GM12891 (cell line): Measurements from ENCODE around the gene MBOAT2.
A peak's percentile ranks its signal among the peaks of the same experiment; 100 is the strongest.

Experiments used
- DNase-seq: peaks from one replicate; pipeline ENCODE4 v3.0.0; 2011; ENCODE audit warnings: low spot score; ENCODE audit not compliant: insufficient read length
- FAIRE-seq: peaks from 2 replicates; lab custom pipeline; 2011; peaks lifted over from hg19 to GRCh38; lab: Jason Lieb, UNC
- PAX5 ChIP-seq: IDR thresholded peaks from 2 replicates; pipeline ENCODE4 v1.6.1; 2011; ENCODE audit warnings: low read length, moderate library complexity, mild to moderate bottlenecking; ENCODE audit not compliant: insufficient read depth, severe bottlenecking
- POLR2A ChIP-seq: IDR thresholded peaks from 2 replicates; pipeline ENCODE4 v1.6.1; 2011; ENCODE audit warnings: low read depth, low read length, control low read depth
- POLR2AphosphoS5 ChIP-seq: IDR thresholded peaks from 2 replicates; pipeline ENCODE4 v1.6.1; 2011; ENCODE audit warnings: low read depth, low read length, control low read depth
- POU2F2 ChIP-seq: IDR thresholded peaks from 2 replicates; pipeline ENCODE4 v1.6.1; 2011; ENCODE audit warnings: low read depth, mild to moderate bottlenecking, control low read depth, low read length, moderate library complexity
- SPI1 ChIP-seq: IDR thresholded peaks from 2 replicates; pipeline ENCODE4 v1.6.1; 2011; ENCODE audit warnings: low read depth, low read length, control low read depth
- TAF1 ChIP-seq: IDR thresholded peaks from 2 replicates; pipeline ENCODE4 v1.6.1; 2011; ENCODE audit warnings: low read depth, low read length, control low read depth

MBOAT2 gene

DNA sequence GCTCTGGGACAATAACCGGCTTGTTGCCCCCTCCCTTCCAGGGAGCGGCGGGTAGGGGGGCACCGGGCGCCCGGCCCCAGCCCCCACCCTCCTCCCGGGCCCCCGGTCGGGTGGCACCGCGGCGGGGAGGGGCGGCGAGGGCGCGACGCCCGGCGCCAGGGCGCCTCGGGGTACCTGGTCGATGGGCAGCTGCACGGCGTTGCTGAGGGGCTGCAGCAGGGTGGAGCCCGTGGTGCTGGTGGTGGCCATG is 193 bp downstream of the MBOAT2 start:
- no peak for TF ChIP-seq TAF1
- no peak for TF ChIP-seq POLR2A
- TF ChIP-seq SPI1 = no peak
- TF ChIP-seq PAX5 = no peak
- no peak for TF ChIP-seq POLR2AphosphoS5
- no peak for TF ChIP-seq POU2F2
- FAIRE-seq = no peak
- no peak for DNase-seq

DNA sequence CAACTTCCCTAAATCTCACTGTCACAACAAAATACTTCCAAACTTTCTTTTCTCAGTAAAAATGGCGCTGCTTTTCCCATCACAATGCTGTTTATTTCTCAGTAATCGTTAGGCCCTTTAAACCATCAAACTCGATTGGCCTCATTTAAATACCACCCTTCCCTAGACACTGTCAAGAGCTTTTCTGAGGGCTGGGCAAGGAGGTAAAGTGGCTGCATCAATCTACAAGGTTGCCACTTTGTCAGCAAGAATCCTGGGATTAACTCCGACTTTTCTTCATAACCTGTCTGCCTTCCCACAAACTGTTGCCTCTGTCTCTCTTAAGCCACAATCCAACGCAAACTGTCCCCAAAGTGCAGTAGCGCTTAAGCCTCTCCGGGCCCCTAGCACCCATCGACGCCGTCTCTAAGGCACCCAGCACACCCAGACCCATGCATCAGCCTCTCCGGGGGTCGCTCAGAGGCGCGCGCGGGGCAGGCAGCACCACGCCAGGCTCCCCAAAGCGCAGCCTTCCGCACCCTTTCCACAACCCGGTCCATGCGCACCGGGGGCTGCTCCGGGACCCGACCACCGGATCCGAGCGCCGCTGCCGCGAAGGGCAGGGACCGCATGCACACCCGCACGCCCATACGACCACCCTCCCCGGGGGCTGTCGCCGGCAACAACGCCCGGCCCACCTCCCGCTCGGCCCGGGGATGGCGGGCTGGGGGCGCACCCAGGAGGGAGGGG is 683 bp downstream of the MBOAT2 start:
- FAIRE-seq (no peak), DNase-seq (no peak)
- TF ChIP-seq POLR2AphosphoS5 (no peak), POLR2A (no peak), TAF1 (no peak), SPI1 (no peak), POU2F2 (no peak), PAX5 (no peak)

DNA sequence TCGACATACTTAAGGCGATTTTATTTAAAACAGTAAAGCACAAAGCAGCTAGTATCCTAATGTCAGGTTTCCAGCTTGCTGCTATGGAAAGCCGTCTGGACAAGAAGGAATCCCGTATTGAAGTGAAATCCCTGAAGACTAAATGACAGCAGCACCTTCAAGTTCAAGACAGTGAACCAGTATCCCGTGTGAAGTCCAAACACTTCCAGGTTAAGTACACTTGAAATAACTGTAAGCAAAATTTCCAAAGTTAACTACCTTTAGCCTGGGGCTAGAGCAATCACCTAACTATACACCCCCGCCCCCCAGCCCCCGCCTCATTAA is 1.2 kb downstream of the MBOAT2 start:
- DNase-seq (no peak), FAIRE-seq (no peak)
- no peak for TF ChIP-seq PAX5
- TF ChIP-seq POLR2AphosphoS5 = no peak
- TF ChIP-seq SPI1 = no peak
- TF ChIP-seq TAF1 = no peak
- no peak for TF ChIP-seq POU2F2
- no peak for TF ChIP-seq POLR2A

DNA sequence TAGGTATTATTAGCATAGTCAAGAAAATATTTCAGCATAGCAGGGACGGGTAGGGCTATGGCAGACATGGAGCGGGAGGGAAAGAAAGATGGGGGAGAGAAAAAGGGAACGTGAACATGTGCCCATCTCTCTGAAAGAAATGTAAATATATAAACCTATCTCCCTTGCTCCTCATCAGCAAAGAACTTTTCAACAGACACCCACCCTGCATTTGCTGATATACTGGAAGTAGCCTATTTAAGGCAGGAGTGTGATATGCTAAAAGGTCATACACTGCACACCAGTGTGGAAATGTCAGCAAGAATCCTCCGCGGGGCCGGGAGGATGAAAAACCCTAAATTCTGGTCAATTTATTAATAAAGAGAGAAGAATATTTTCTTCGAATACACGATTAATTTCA is 1.7 kb downstream of the MBOAT2 start:
- FAIRE-seq (no peak), DNase-seq (no peak)

DNA sequence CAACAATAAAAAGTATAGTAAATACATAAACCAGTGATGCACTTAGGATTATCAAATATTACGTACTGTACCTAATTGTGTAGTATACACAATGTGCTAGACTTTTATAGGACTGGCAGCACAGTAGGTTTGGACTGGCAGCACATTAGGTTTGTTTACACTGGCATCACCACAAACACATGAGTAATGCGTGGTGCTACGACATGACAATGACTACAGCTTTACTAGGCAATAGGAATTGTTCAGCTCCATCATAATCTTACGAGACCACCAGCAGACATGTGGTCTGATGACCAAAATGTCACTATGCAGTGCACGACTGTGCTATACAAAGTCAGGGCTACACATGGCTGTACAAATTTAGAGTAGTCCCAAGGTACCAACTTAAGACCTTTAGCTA is 2.3 kb downstream of the MBOAT2 start:
- FAIRE-seq = no peak
- no peak for TF ChIP-seq POLR2AphosphoS5
- TF ChIP-seq POLR2A = no peak
- no peak for TF ChIP-seq PAX5
- TF ChIP-seq SPI1 = no peak
- no peak for TF ChIP-seq POU2F2
- TF ChIP-seq TAF1 = no peak
- no peak for DNase-seq

More for the DNA sequence above, 1.7 kb downstream of the MBOAT2 start:
- no peak for TF ChIP-seq PAX5
- TF ChIP-seq SPI1 = no peak
- TF ChIP-seq POLR2A = no peak
- no peak for TF ChIP-seq TAF1
- TF ChIP-seq POU2F2 = no peak
- TF ChIP-seq POLR2AphosphoS5 = no peak

DNA sequence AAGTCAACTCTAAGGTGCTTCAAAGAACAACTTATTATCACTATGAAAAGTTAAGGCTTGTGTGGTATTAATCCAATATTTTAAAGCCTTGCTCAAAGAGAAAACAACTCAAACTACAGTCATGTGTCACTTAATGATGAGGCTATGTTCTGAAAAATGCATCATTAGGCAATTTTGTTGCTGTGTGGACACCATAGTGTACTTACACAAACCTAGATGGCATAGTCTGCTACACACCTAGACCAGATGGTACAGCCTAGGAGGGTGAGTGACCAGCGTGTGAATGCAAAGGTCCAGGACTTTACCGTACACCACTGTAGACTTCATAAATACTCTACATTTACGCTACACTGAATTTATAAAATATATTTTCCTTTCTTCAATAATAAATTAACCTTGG is 3.0 kb downstream of the MBOAT2 start:
- no peak for TF ChIP-seq SPI1
- no peak for TF ChIP-seq POLR2AphosphoS5
- TF ChIP-seq PAX5 = no peak
- TF ChIP-seq POLR2A = no peak
- TF ChIP-seq TAF1 = no peak
- TF ChIP-seq POU2F2 = no peak
- FAIRE-seq (no peak), DNase-seq (no peak)

DNA sequence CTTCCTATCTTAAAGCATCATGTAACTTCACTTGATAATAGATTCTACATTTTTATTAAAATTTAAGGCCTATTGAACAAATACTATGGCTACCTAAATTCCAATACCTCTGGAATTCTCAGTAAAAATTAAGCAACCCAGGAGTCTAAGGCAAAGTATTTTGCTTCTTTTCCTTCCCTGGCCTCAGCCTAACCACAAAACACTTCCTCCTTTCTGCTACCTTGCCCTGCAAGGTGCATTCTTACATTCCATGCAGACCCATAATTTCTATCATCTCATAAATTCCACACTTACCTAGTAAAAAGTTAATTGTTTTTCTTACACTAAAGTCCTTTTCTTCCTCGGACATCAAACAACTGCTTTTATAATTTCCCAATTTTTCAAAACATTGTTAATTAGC is 3.7 kb downstream of the MBOAT2 start:
- TF ChIP-seq POLR2A (no peak), SPI1 (peak; percentile 25; the same call in 1 of the 2 replicates)
- no peak for DNase-seq
- no peak for FAIRE-seq

DNA sequence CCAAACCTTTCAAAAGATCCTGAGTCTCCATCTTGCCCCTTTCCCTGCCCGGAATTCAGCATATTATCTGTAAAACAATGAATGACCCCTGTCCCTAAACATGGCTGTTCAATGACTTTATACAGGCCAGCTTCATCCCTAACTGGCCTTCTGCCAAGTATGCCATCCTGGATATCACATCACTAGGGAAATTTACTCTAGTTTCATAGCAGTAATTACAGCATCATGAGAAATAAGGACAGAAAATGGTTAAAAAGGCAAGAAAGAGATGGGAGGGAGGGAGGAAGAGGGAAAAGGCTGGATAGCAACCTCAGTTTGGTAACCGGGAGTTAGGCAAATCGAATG is 4.4 kb downstream of the MBOAT2 start:
- DNase-seq (no peak), FAIRE-seq (no peak)
- TF ChIP-seq PAX5 (no peak), POLR2A (no peak), POLR2AphosphoS5 (no peak), POU2F2 (no peak), TAF1 (no peak), SPI1 (no peak)

DNA sequence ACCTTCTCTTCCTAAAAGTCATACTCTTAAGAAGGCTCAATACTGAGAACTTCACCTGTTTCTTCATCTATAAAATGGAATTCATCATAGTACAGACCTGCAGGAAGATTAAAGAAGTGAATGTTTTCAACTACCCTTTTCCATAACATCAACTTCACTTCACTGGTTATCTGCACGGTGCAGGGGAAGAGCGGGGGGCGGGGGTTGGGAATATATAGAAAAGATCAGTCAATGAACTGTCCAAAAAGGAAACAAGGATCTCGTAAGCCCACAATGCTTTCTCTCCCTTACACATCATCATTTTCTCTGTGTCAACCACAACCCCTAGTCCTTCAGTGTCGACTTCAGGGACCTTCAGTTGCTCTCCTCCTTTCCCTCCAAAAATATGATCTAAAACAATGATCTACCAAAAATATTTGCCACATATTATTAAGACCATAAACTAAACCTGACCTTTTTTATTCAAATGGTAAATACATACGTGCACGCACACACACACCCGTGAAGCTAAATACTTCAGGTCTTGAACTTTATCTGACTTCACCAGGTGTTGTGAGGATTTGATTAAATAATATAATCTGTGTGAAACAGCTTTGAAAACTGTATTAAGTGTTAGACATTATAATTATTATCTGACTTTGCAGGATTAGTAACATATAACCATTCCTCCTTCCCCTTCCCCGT is 4.9 kb downstream of the MBOAT2 start:
- FAIRE-seq = no peak
- TF ChIP-seq PAX5 = no peak
- no peak for TF ChIP-seq POU2F2
- TF ChIP-seq POLR2AphosphoS5 = no peak
- no peak for TF ChIP-seq POLR2A
- no peak for TF ChIP-seq SPI1
- TF ChIP-seq TAF1 = no peak
- no peak for DNase-seq

DNA sequence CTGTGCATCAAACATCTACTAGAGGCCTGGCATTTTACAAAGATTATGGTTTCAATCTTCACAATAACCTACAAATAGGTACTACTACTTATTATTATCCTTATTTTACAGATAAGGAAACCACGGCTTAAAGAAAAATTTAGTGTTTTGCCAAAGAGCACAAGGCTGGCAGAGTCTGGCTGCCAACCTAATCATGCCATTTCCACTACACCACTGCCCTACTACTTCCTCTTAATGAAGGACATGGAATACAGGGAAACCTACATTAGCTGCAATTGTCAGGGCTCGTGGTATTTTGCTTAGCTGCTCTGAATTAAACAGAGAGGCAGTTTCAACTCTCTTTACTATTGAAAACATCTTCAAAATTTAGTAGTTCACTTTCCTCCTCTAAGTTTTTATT is 5.9 kb downstream of the MBOAT2 start:
- FAIRE-seq = no peak
- TF ChIP-seq POLR2A (no peak), SPI1 (no peak), POU2F2 (no peak), POLR2AphosphoS5 (no peak), PAX5 (no peak), TAF1 (no peak)
- no peak for DNase-seq

DNA sequence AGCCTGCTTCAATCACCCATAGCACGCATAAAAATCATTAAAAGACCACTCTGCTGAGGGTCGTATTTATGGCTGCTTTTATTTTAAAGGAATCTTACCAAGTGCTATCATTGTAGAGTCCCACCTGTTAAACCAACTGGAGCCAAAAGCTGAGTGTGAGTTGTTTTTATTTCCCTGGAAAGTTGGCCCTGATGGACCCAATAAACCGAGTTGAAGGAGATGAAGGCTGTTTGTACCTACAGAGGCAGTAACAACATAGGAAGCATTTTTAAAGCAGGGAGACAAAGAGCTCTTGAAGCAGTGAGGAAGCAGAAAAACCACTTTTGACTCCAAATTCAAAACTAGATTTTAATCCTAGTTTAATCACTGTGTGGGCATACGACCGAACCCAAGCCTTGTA is 6.4 kb downstream of the MBOAT2 start:
- DNase-seq (no peak), FAIRE-seq (no peak)
- TF ChIP-seq SPI1 = no peak
- TF ChIP-seq PAX5 = no peak
- no peak for TF ChIP-seq POU2F2
- TF ChIP-seq POLR2AphosphoS5 = no peak
- TF ChIP-seq POLR2A = no peak
- TF ChIP-seq TAF1 = no peak
